Kidney (tissue), 14 donors: ENCODE data around the gene TGM6. TPM values are rescaled to one million over a fixed set of nuclear protein-coding genes. Genes with fewer than 3 reads are reported as not detected.

Experiments
- DNase-seq, 5 donors: peaks; one replicate each; pipeline ENCODE4 v3.0.0-alpha.2; 2013 to 2020
- FAIRE-seq: peaks from 2 replicates; lab custom pipeline; 2012; peaks lifted over from hg19 to GRCh38; lab: Jason Lieb, UNC
- H3K27ac ChIP-seq, 2 donors: one replicate each; pipeline ENCODE4 v1.7.0; 2013; ENCODE audit warnings: low read depth in 2 of 2, low read length in 2 of 2, inconsistent platforms in 1 of 2
- H3K27me3 ChIP-seq: one replicate; pipeline ENCODE4 v1.7.1; 2013; ENCODE audit warnings: low read length, inconsistent platforms; ENCODE audit not compliant: control insufficient read depth, insufficient read depth
- H3K36me3 ChIP-seq, 3 donors: one replicate each; pipeline versions ENCODE4 v1.7.0 to v1.7.1; 2013; ENCODE audit warnings: low read length in 3 of 3, control low read depth in 1 of 3, inconsistent platforms in 1 of 3; ENCODE audit not compliant: insufficient read depth in 3 of 3, control insufficient read depth in 2 of 3
- H3K4me1 ChIP-seq, 3 donors: one replicate each; pipeline versions ENCODE4 v1.7.0 to v1.7.1; 2013; ENCODE audit warnings: low read length in 3 of 3, inconsistent platforms in 1 of 3, low read depth in 1 of 3; ENCODE audit not compliant: control insufficient read depth in 2 of 3, insufficient read depth in 2 of 3
- H3K4me3 ChIP-seq, 3 donors: one replicate each; pipeline versions ENCODE4 v1.7.0 to v1.8.1; 2013; ENCODE audit warnings: low read length in 3 of 3, control low read depth in 1 of 3, inconsistent platforms in 1 of 3
- H3K9ac ChIP-seq, 3 donors: one replicate each; pipeline versions ENCODE4 v1.7.0 to v1.7.1; 2013; ENCODE audit warnings: low read length in 3 of 3, control low read depth in 1 of 3, inconsistent platforms in 1 of 3
- H3K9me3 ChIP-seq, 3 donors: one replicate each; pipeline versions ENCODE4 v1.7.0 to v1.7.1; 2013; ENCODE audit warnings: low read length in 3 of 3, control low read depth in 1 of 3, inconsistent platforms in 1 of 3; ENCODE audit not compliant: control insufficient read depth in 2 of 3, insufficient read depth in 1 of 3
- CTCF ChIP-seq: IDR thresholded peaks from 3 replicates; pipeline ENCODE4 v1.5.1; 2012; ENCODE audit warnings: mild to moderate bottlenecking, moderate library complexity, borderline replicate concordance; ENCODE audit not compliant: insufficient read depth; ENCODE audit errors: extremely low read depth
- intact Hi-C: fragments of 100-400 bp; cut with DNase I; formaldehyde crosslinking; loops from one replicate; pipeline ENCODE4 v1.11.1; 2022
- polyA plus RNA-seq: library from polyadenylated mRNA; stranded (reverse); fragments of 350-450 nt; fragmentation: Illumina TruSeq; extraction: RNeasy Lipid Tissue Mini Kit (QIAGEN cat#74804); gene quantifications from one replicate; pipeline ENCODE4 v1.2.3, GENCODE V29; 2014; ENCODE audit warnings: low read depth, low replicate concordance; ENCODE audit not compliant: insufficient read depth
- total RNA-seq: library from RNA; stranded (reverse); fragmentation: NEBNext Ultra II Directional; extraction: Animal tissue kit (Norgen Biotek cat#: 25700); gene quantifications from one replicate; pipeline ENCODE4 v1.2.1, GENCODE V29; 2021
- donor health status: control.
- donor health status: control.
- donor health status: control.
- donor health status: control.
- donor health status: control.
- donor health status: DM: yes; HTN: yes; CAD: no.
- donor health status: Normal renal cell carcinoma (clear cell type).

Gene TGM6
- total and polyA plus RNA-seq, 2 donors from 2014 or later = not detected

DNA sequence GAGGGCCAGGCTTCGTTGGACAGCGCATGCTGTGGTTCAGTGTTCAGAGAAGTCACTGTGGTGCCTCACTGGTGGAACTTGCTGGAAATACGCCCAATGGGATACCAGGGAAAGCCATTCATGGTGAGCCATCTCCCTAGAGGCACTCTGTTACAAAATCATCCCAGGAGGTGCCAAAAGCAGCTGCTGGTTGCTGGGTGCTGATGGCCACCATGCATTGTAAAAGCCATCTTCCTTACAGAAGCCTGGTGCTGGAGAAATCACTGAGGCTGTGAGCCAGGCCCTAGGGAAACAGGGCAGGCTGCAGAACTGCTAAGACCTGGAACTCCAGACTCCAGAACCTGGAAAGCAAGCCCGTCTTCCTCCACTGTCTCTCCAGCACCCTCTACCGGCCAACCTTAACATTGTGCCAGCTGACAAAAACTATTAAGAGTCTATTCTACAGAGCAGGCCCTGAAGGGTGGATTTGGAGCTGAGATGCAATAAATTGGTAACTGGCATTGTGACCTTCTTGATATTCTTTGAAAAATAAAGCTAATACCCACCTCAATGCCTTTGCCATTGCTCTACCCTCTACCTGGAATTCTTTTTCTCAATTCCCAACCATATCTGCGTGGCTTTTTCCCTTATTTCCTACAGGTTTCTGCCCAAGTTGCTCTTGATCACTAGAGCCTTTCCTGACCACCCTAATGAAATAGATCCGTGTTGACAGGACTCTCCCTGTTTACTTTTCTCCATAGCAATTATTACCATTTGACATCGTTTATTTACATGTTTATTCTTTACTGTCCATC lies 71.4 kb downstream of the TGM6 start:
- intact Hi-C loops = loop anchor here (5.0 kb wide), 1 partner anchor 245 kb away; no protein-coding TSS in a partner anchor
- FAIRE-seq = no peak
- peak; percentile 80 for TF ChIP-seq CTCF
- no peak overlapping the region for H3K4me3 ChIP-seq
- no peaks in the 10 kb centered on the region for H3K4me1 ChIP-seq
- peak in 4 of 5 donors; percentile 78 to 87 (median 82) for DNase-seq
- H3K36me3 ChIP-seq = no peaks in the 10 kb centered on the region
- H3K9ac ChIP-seq = no peak overlapping the region
- no peaks in the 10 kb centered on the region for H3K9me3 ChIP-seq
- H3K27ac ChIP-seq = no peak overlapping the region
- H3K27me3 ChIP-seq = no peaks in the 10 kb centered on the region

GRCh38 chr20:2453792-2454191 lies 73.1 kb downstream of the TGM6 start:
- Histone ChIP-seq H3K27me3 (no peaks in the 10 kb centered on the region), H3K27ac (no peak overlapping the region), H3K36me3 (no peaks in the 10 kb centered on the region), H3K9ac (no peak overlapping the region), H3K4me3 (no peak overlapping the region), H3K4me1 (no peaks in the 10 kb centered on the region), H3K9me3 (no peaks in the 10 kb centered on the region)
- DNase-seq (no peak), FAIRE-seq (no peak)
- no peak for TF ChIP-seq CTCF
- intact Hi-C loops = loop anchor here (5.0 kb wide), 1 partner anchor 246 kb away; no protein-coding TSS in a partner anchor

- peaks cover 2 to 12% (median 4%) of the 10 kb centered on the region in 3 donors for H3K36me3 ChIP-seq
- TF ChIP-seq CTCF = no peak
- no peak overlapping the region for H3K4me3 ChIP-seq
- H3K27me3 ChIP-seq = no peaks in the 10 kb centered on the region
- no peak for FAIRE-seq
- no peaks in the 10 kb centered on the region for H3K9me3 ChIP-seq
- no peak overlapping the region for H3K27ac ChIP-seq
- intact Hi-C loops = no loop called here
- no peak for DNase-seq
- H3K9ac ChIP-seq = no peak overlapping the region
- no peaks in the 10 kb centered on the region for H3K4me1 ChIP-seq
Observed at GRCh38 chr20:2455771-2456497, 75.2 kb downstream of the TGM6 start.
